ENCODE results near the gene TANGO2. TPM values are rescaled to one million over a fixed set of nuclear protein-coding genes. Genes with fewer than 3 reads are reported as not detected.

The TANGO2 gene
- total and polyA plus RNA-seq, 9 of the 15 experiments (the other 6 are each of a cell fraction or from before 2014, with no cell fraction given), result 15.5 to 94.9 (median 70.1) TPM

DNA sequence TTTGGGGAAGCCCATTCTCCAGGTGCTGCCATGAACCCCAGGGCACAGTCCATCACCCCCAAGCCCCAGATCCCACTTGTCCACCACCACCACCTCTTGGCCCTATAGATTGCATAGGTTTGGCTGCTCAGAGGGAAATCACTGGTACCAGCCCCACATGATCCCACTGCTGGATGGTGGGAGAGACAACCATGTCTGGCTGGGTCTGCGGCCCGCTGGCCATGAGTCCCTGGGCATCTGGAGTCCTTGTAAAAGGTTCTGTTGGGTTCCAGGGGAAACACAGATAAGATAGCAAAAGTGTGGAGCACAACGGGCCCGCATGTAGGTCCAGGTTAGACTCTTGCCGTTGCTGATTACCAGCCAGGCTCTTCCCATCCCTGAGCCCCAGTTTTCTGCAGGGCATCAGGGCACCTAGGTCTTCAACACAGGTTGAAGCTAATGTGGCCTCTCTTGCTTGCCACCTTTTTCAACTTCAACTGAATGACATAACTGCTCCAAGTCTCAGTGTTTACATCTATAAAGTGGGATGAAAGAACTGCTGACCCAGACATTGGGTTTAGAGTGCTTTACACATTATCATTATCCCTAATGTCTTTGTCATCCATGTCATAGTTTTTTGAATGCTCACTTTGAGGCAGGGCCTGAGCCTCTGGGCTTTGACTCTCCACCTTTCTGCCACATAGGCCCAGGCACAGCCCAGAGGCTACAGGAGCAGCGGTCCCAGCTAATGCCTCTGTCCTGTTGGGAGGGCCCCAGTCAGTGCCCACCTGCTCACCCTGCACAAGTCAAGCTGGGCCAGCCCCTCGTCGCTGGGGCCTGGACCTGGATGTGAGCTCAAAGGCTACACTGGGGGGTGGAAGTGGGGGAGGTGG lies 1.0 kb upstream of the TANGO2 start:
- Histone ChIP-seq H3K79me2 (ENCODE audit: control insufficient read depth, insufficient read depth, low read length) (peaks cover 57% of the 10 kb centered on the region), H3K27ac (ENCODE audit: extremely low read depth, low read depth, low read length) (peak overlapping the region; percentile 71; the same call in 2 of the 3 replicates), H2AFZ (ENCODE audit: low read depth, low read length) (peak overlapping the region; percentile 96; the same call in 1 of the 2 replicates), H3K9ac (ENCODE audit: insufficient read depth in 1 of 2, low read depth in 2 of 2, low read length in 2 of 2) (peak overlapping the region; percentile 71 to 91; a peak in 3 of 4 replicates), H3K9me1 (ENCODE audit: control insufficient read depth, insufficient read depth, low read length) (peaks cover 15% of the 10 kb centered on the region), H4K20me1 (replicated peaks; ENCODE audit: control insufficient read depth, insufficient read depth, low read length) (peaks cover 22% of the 10 kb centered on the region), H3K27me3 (ENCODE audit: control insufficient read depth in 2 of 2, insufficient read depth in 2 of 2, low read length in 2 of 2) (peaks cover 0 to 8% of the 10 kb centered on the region in 2 experiments; a peak in 2 of 5 replicates), H3K4me3 (peak overlapping the region; percentile 70), H3K4me2 (ENCODE audit: insufficient read depth, low read length) (peak overlapping the region; percentile 94), H3K4me1 (replicated peaks in 1 of 2; ENCODE audit: control insufficient read depth in 2 of 2, insufficient read depth in 2 of 2, low read length in 2 of 2) (peaks cover 51 to 78% of the 10 kb centered on the region in 2 experiments), H3K9me3 (replicated peaks; ENCODE audit: control insufficient read depth, insufficient read depth, low read depth, low read length) (no peaks in the 10 kb centered on the region), H3K36me3 (ENCODE audit: control insufficient read depth, insufficient read depth, low read length) (peaks cover 26% of the 10 kb centered on the region; the same call in 2 of the 3 replicates)
- CTCF ChIA-PET (ENCODE audit: low intra/inter-chr PET ratio), result no interaction called here
- BruUV-seq (replicated peaks), result no TSS peak
- WGBS (ENCODE audit: insufficient coverage, low coverage, missing lambda C conversion rate), result 62% methylated on average over 8 of the region's 8 CpGs
- FAIRE-seq, result no peak
- POLR2A ChIA-PET, result interaction anchor here (0.5 to 7.9 kb wide), 31 partner anchors 9 to 415 kb away, joined by 3 to 120 read pairs (median 4); partner anchors contain the start of genes COMT, RANBP1, TRMT2A and TXNRD2
- intact Hi-C loops (cut with micrococcal nuclease), result loop anchor here (1.0 to 10.0 kb wide), 5 partner anchors 33 to 605 kb away; partner anchors contain the start of genes GNB1L, RTL10 and TRMT2A
- ATAC-seq, result no peak
- no peak for DNase-seq (ENCODE audit: extremely low read depth in 1 of 4, low spot score in 3 of 4)
- in situ Hi-C loops (cut with MboI), result no loop called here
- TF ChIP-seq COPS2 (conservative IDR thresholded peaks at IDR 0.05) (no peak), ZNF764 (CRISPR knock-in tag; IDR thresholded peaks at IDR 0.05; ENCODE audit: low read depth) (peak; percentile 47; the same call in 1 of the 2 replicates), THAP7 (CRISPR knock-in tag; IDR thresholded peaks at IDR 0.05) (no peak), ZNF707 (CRISPR knock-in tag; conservative IDR thresholded peaks at IDR 0.05) (no peak), NEUROD1 (IDR thresholded peaks at IDR 0.05; ENCODE audit: borderline replicate concordance, low read depth, low read length, partially characterized antibody) (no peak), SMARCC2 (IDR thresholded peaks at IDR 0.05; ENCODE audit: low read depth) (no peak), MAFF (IDR thresholded peaks at IDR 0.05; ENCODE audit: low read length) (0 out of 2 replicates have a peak, but pooled peaks have one; percentile 19), ZNF274 (IDR thresholded peaks at IDR 0.05; ENCODE audit: borderline replicate concordance, low read depth, low read length) (no peak), SMAD1 (IDR thresholded peaks at IDR 0.05; ENCODE audit: low read depth, low read length, partially characterized antibody) (peak; percentile 17), KDM2B (CRISPR knock-in tag; IDR thresholded peaks at IDR 0.05) (peak; percentile 91), HDAC6 (IDR thresholded peaks at IDR 0.05; ENCODE audit: low read depth, low read length) (0 out of 2 replicates have a peak, but pooled peaks have one; percentile 8), GTF2A2 (tag; IDR thresholded peaks at IDR 0.05) (peak; percentile 24; the same call in 1 of the 2 replicates), RBBP5 (IDR thresholded peaks at IDR 0.05; ENCODE audit: borderline replicate concordance, insufficient read depth, low read length, poor library complexity, severe bottlenecking) (peak; percentile 36)
- TF ChIP-seq, protein P1, sequence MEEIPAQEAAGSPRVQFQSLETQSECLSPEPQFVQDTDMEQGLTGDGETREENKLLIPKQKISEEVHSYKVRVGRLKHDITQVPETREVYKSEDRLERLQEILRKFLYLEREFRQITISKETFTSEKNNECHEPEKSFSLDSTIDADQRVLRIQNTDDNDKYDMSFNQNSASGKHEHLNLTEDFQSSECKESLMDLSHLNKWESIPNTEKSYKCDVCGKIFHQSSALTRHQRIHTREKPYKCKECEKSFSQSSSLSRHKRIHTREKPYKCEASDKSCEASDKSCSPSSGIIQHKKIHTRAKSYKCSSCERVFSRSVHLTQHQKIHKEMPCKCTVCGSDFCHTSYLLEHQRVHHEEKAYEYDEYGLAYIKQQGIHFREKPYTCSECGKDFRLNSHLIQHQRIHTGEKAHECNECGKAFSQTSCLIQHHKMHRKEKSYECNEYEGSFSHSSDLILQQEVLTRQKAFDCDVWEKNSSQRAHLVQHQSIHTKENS (CRISPR knock-in tag; IDR thresholded peaks at IDR 0.05), result no peak
- TF ChIP-seq, protein P2, sequence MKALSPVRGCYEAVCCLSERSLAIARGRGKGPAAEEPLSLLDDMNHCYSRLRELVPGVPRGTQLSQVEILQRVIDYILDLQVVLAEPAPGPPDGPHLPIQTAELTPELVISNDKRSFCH (CRISPR knock-in tag; IDR thresholded peaks at IDR 0.05), result no peak
- TF ChIP-seq, protein P2 (tag; IDR thresholded peaks at IDR 0.05), result no peak
- TF ChIP-seq, protein P3, sequence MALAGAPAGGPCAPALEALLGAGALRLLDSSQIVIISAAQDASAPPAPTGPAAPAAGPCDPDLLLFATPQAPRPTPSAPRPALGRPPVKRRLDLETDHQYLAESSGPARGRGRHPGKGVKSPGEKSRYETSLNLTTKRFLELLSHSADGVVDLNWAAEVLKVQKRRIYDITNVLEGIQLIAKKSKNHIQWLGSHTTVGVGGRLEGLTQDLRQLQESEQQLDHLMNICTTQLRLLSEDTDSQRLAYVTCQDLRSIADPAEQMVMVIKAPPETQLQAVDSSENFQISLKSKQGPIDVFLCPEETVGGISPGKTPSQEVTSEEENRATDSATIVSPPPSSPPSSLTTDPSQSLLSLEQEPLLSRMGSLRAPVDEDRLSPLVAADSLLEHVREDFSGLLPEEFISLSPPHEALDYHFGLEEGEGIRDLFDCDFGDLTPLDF (CRISPR knock-in tag; IDR thresholded peaks at IDR 0.05), result peak; percentile 56

Data from K562 (cell line).